ENCODE data around the gene GLE1.
A peak's percentile ranks its signal among the peaks of the same experiment; 100 is the strongest.

Gene GLE1

DNA sequence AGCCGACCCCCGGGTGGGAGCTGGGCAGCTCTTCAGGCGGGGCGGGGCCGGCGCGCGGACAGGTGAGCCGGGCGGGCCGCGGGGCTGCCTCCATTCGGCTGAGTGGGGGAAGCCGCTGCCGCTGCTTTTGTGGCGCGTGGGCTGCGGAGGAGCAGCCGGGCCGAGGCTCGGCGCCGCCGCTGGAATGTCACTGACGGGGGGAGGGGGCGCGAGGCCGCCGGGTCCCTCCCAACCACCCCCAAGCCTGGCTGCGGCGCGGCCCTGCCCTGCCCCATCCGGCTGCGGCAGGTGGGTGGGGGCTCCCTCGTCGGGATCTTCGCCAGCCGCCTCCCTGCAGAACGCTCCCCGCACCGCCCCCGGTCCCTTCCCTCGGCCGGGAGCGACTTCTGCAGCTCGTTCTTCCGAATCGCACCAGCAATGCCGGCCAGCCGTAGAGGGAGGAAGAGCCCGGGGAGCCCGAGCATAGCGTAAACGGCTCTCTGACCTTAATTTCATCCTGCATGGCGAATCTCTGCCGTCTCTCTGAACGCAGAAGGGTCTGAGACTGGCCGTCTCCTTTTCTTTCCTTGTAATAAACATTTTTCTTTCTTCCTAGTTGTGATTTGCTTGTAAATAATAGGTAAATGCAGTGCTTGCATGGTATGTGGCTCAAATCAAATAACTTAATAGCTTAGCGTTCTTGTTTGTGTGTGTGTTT is 48.4 kb downstream of the GLE1 start:
- H2AK5ac ChIP-seq (ENCODE audit: low read length, severe bottlenecking): no peak overlapping the region

DNA sequence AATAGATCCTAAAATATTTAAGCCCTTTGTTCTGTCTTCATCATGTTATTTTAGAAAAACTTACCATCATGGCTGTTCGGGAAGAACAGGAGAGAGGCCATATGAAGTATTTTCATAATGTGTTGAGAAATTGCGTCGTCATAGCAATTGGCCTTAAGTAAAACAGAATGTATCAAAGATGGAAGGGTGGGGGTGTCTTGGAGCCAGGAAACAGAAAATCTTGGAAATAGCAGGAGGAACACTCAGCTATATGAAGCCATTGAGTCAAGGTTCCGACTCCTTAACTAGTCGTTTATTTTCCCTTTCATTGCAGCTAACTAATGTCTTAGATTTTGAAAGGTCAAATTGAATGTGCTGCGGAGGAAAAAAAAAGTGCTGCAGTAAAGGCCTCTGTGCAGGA is 49.2 kb downstream of the GLE1 start:
- Histone ChIP-seq H2BK12ac (ENCODE audit: low read length in 2 of 2) (no peak overlapping the region), H3K4me1 (ENCODE audit: control insufficient read depth, insufficient read depth, low read depth, low read length) (peaks cover 12% of the 10 kb centered on the region), H3K14ac (ENCODE audit: low read length in 2 of 2) (no peak overlapping the region), H2AFZ (ENCODE audit: low read depth, low read length) (no peak overlapping the region), H3K27me3 (ENCODE audit: control insufficient read depth in 1 of 2, insufficient read depth in 1 of 2, low read length in 2 of 2) (no peaks in the 10 kb centered on the region), H3K4me3 (ENCODE audit: insufficient read depth in 1 of 2, low read depth in 1 of 2, low read length in 2 of 2) (peak overlapping the region in 1 of 2 experiments; percentile 97), H3K4me2 (ENCODE audit: low read length, poor library complexity, severe bottlenecking) (peak overlapping the region; percentile 78), H3K4ac (ENCODE audit: low read depth in 1 of 2, low read length in 2 of 2) (no peak overlapping the region), H4K91ac (ENCODE audit: low read length) (no peak overlapping the region), H2BK15ac (ENCODE audit: low read depth, poor library complexity, severe bottlenecking) (no peak overlapping the region), H2BK5ac (ENCODE audit: low read depth, low read length, poor library complexity, severe bottlenecking) (no peak overlapping the region), H3K23ac (ENCODE audit: low read length in 2 of 2) (no peak overlapping the region), H2AK5ac (ENCODE audit: low read length, severe bottlenecking) (no peak overlapping the region), H2BK120ac (ENCODE audit: low read depth, low read length) (no peak overlapping the region), H3K36me3 (ENCODE audit: control insufficient read depth in 1 of 2, insufficient read depth in 2 of 2, low read depth in 1 of 2, low read length in 2 of 2) (peaks cover 0 to 6% of the 10 kb centered on the region in 2 experiments), H3K27ac (ENCODE audit: low read length, poor library complexity, severe bottlenecking) (peak overlapping the region; percentile 97), H3K79me1 (replicated peaks; ENCODE audit: low read length, poor library complexity, severe bottlenecking) (peaks cover 5% of the 10 kb centered on the region), H3K9me3 (ENCODE audit: control insufficient read depth, low read length) (no peaks in the 10 kb centered on the region), H3K9ac (ENCODE audit: low read length) (peak overlapping the region; percentile 100), H3K18ac (ENCODE audit: low read depth in 1 of 2, low read length in 2 of 2) (no peak overlapping the region), H4K8ac (ENCODE audit: low read length) (no peak overlapping the region)
- peak; percentile 84 for DNase-seq
- WGBS: 43% methylated on average over 4 of the region's 6 CpGs

More for the DNA sequence above, 48.4 kb downstream of the GLE1 start:
- 2% methylated on average over 42 of the region's 59 CpGs for WGBS
- Histone ChIP-seq H3K4ac (ENCODE audit: low read depth in 1 of 2, low read length in 2 of 2) (peak overlapping the region; percentile 85 to 94), H3K79me1 (replicated peaks; ENCODE audit: low read length, poor library complexity, severe bottlenecking) (peaks cover 5% of the 10 kb centered on the region), H4K91ac (ENCODE audit: low read length) (peak overlapping the region; percentile 94), H2BK120ac (ENCODE audit: low read depth, low read length) (peak overlapping the region; percentile 95), H3K4me2 (ENCODE audit: low read length, poor library complexity, severe bottlenecking) (peak overlapping the region; percentile 49), H2BK15ac (ENCODE audit: low read depth, poor library complexity, severe bottlenecking) (peak overlapping the region; percentile 67), H3K27ac (ENCODE audit: low read length, poor library complexity, severe bottlenecking) (peak overlapping the region; percentile 50), H3K14ac (ENCODE audit: low read length in 2 of 2) (peak overlapping the region in 1 of 2 experiments; percentile 95), H4K8ac (ENCODE audit: low read length) (peak overlapping the region; percentile 50), H3K18ac (ENCODE audit: low read depth in 1 of 2, low read length in 2 of 2) (peak overlapping the region; percentile 16 to 71), H3K27me3 (ENCODE audit: control insufficient read depth in 1 of 2, insufficient read depth in 1 of 2, low read length in 2 of 2) (no peaks in the 10 kb centered on the region), H3K4me1 (ENCODE audit: control insufficient read depth, insufficient read depth, low read depth, low read length) (peaks cover 9% of the 10 kb centered on the region), H2BK5ac (ENCODE audit: low read depth, low read length, poor library complexity, severe bottlenecking) (peak overlapping the region; percentile 89), H3K23ac (ENCODE audit: low read length in 2 of 2) (peak overlapping the region in 1 of 2 experiments; percentile 99), H3K9me3 (ENCODE audit: control insufficient read depth, low read length) (no peaks in the 10 kb centered on the region), H2BK12ac (ENCODE audit: low read length in 2 of 2) (peak overlapping the region in 1 of 2 experiments; percentile 72), H2AFZ (ENCODE audit: low read depth, low read length) (peak overlapping the region; percentile 44), H3K36me3 (ENCODE audit: control insufficient read depth in 1 of 2, insufficient read depth in 2 of 2, low read depth in 1 of 2, low read length in 2 of 2) (peaks cover 0 to 6% of the 10 kb centered on the region in 2 experiments), H3K4me3 (ENCODE audit: insufficient read depth in 1 of 2, low read depth in 1 of 2, low read length in 2 of 2) (peak overlapping the region; percentile 97), H3K9ac (ENCODE audit: low read length) (peak overlapping the region; percentile 100)
- DNase-seq: no peak

DNA sequence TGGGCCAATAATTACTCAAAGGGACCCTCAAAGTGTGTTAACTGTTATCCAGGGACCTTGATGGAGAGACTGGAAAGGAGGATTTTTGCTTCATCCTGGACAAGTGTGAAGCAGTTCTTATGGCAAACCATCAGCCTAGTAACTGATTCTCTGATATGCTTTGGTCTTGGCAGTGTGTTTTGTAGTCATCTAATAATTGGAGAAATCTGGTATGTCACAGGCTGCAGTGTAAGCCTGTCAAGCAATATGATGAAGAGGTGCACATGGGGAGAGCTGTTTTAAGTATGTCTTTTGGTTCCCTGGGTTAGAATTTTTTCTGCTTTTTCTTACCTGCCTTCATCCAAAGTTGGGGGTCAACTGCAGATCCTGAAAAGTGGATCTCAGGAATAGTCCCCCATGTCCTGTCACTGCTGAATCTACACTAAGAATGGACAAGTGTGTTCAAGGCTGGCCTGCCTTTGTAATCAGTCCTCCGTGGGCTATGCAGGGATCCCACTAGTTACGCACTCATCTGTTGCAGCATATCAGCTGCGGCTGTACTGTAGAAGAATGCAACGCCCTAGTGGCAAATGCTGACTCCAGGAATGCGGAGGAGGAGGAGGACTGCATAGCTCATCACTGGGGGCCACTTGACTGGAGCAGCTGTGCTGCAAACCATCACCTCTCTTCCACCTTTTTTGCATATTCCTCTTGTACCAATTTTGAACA is 49.8 kb downstream of the GLE1 start:
- Histone ChIP-seq H3K36me3 (ENCODE audit: control insufficient read depth in 1 of 2, insufficient read depth in 2 of 2, low read depth in 1 of 2, low read length in 2 of 2) (peaks cover 0 to 6% of the 10 kb centered on the region in 2 experiments), H2AK5ac (ENCODE audit: low read length, severe bottlenecking) (peak overlapping the region; percentile 41), H2BK120ac (ENCODE audit: low read depth, low read length) (no peak overlapping the region), H3K27me3 (ENCODE audit: control insufficient read depth in 1 of 2, insufficient read depth in 1 of 2, low read length in 2 of 2) (no peaks in the 10 kb centered on the region), H3K4me2 (ENCODE audit: low read length, poor library complexity, severe bottlenecking) (peak overlapping the region; percentile 78), H2AFZ (ENCODE audit: low read depth, low read length) (no peak overlapping the region), H3K9ac (ENCODE audit: low read length) (peak overlapping the region; percentile 100), H2BK5ac (ENCODE audit: low read depth, low read length, poor library complexity, severe bottlenecking) (no peak overlapping the region), H4K91ac (ENCODE audit: low read length) (no peak overlapping the region), H2BK15ac (ENCODE audit: low read depth, poor library complexity, severe bottlenecking) (no peak overlapping the region), H3K4ac (ENCODE audit: low read depth in 1 of 2, low read length in 2 of 2) (no peak overlapping the region), H3K4me1 (ENCODE audit: control insufficient read depth, insufficient read depth, low read depth, low read length) (peaks cover 13% of the 10 kb centered on the region), H3K9me3 (ENCODE audit: control insufficient read depth, low read length) (no peaks in the 10 kb centered on the region), H3K23ac (ENCODE audit: low read length in 2 of 2) (no peak overlapping the region), H3K79me1 (replicated peaks; ENCODE audit: low read length, poor library complexity, severe bottlenecking) (peaks cover 5% of the 10 kb centered on the region), H4K8ac (ENCODE audit: low read length) (no peak overlapping the region), H3K18ac (ENCODE audit: low read depth in 1 of 2, low read length in 2 of 2) (no peak overlapping the region), H2BK12ac (ENCODE audit: low read length in 2 of 2) (peak overlapping the region in 1 of 2 experiments; percentile 18), H3K4me3 (ENCODE audit: insufficient read depth in 1 of 2, low read depth in 1 of 2, low read length in 2 of 2) (peak overlapping the region in 1 of 2 experiments; percentile 97), H3K27ac (ENCODE audit: low read length, poor library complexity, severe bottlenecking) (peak overlapping the region; percentile 97), H3K14ac (ENCODE audit: low read length in 2 of 2) (no peak overlapping the region)
- 4% methylated on average over 5 of the region's 5 CpGs for WGBS
- DNase-seq: peak; percentile 95

DNA sequence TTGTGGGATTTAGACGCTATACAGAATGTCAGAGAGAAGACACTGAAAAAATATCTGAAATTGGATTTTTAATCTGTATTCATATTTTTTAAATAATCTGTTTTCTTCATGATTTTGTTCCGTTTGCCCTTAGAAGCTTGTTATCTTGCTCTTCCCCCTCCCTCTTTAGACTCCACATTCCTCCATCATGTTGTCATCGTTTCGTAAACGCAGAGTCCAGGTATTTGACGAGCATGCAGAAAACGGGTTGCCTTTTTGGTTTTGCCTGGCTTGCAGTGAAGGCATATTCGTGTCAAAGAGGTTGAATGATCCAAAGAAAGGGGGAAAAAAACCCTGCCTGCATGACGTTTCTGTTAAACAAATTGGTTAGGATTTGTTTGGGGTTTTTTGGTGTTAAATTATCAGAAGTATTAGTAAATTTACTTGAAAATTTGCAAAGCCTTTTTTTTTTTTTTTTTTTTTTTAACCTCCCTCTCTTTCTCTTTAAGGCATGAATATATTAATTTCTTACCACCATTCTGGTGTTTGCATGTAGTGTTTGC is 50.7 kb downstream of the GLE1 start:
- Histone ChIP-seq H3K79me1 (replicated peaks; ENCODE audit: low read length, poor library complexity, severe bottlenecking) (no peaks in the 10 kb centered on the region), H3K4me3 (ENCODE audit: insufficient read depth in 1 of 2, low read depth in 1 of 2, low read length in 2 of 2) (peak overlapping the region in 1 of 2 experiments; percentile 97), H3K4ac (ENCODE audit: low read depth in 1 of 2, low read length in 2 of 2) (no peak overlapping the region), H4K91ac (ENCODE audit: low read length) (no peak overlapping the region), H4K8ac (ENCODE audit: low read length) (no peak overlapping the region), H2BK5ac (ENCODE audit: low read depth, low read length, poor library complexity, severe bottlenecking) (no peak overlapping the region), H2BK15ac (ENCODE audit: low read depth, poor library complexity, severe bottlenecking) (no peak overlapping the region), H3K23ac (ENCODE audit: low read length in 2 of 2) (no peak overlapping the region), H2AK5ac (ENCODE audit: low read length, severe bottlenecking) (no peak overlapping the region), H3K4me2 (ENCODE audit: low read length, poor library complexity, severe bottlenecking) (peak overlapping the region; percentile 78), H2BK12ac (ENCODE audit: low read length in 2 of 2) (no peak overlapping the region), H3K14ac (ENCODE audit: low read length in 2 of 2) (no peak overlapping the region), H3K9me3 (ENCODE audit: control insufficient read depth, low read length) (no peaks in the 10 kb centered on the region), H3K36me3 (ENCODE audit: control insufficient read depth in 1 of 2, insufficient read depth in 2 of 2, low read depth in 1 of 2, low read length in 2 of 2) (peaks cover 0 to 6% of the 10 kb centered on the region in 2 experiments), H3K4me1 (ENCODE audit: control insufficient read depth, insufficient read depth, low read depth, low read length) (peaks cover 15% of the 10 kb centered on the region), H3K9ac (ENCODE audit: low read length) (peak overlapping the region; percentile 100), H2AFZ (ENCODE audit: low read depth, low read length) (no peak overlapping the region), H3K18ac (ENCODE audit: low read depth in 1 of 2, low read length in 2 of 2) (no peak overlapping the region), H3K27ac (ENCODE audit: low read length, poor library complexity, severe bottlenecking) (peak overlapping the region; percentile 97), H3K27me3 (ENCODE audit: control insufficient read depth in 1 of 2, insufficient read depth in 1 of 2, low read length in 2 of 2) (no peaks in the 10 kb centered on the region), H2BK120ac (ENCODE audit: low read depth, low read length) (no peak overlapping the region)
- peak; percentile 66 for DNase-seq
- 0% methylated on average over 7 of the region's 9 CpGs for WGBS

Measured in mesenchymal stem cell (in vitro differentiated cells and primary cell).